Fibroblast of skin of right biceps (primary cell): Measurements from ENCODE around the gene PDE4A.

ENCODE experiments used
- DNase-seq: peaks from one replicate; pipeline ENCODE4 v3.0.0-alpha.2; 2013

PDE4A gene

DNA sequence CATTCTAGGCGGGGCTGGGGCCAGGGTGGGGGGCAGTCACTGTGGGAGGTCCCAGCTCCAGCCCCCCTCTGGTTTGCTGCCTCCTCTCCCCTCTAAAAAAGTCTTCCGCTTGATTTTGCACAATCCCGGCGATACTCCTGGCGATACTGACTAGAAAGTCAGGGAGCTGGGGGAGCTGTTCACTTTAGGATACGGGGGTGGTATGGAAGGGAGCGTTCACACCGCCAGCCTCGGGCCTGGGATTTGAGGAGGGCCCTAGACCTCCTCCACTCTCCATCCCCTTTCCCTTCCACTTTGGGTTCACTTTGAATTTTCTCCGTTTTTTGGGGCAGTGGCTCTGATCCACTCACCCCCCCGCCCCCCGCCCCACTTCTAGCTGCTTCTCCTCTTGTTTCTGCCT, 47.8 kb downstream of the PDE4A start:
- no peak for DNase-seq

- peak; percentile 41 for DNase-seq
Measured at GRCh38 chr19:10471909-10472308, 51.6 kb downstream of the PDE4A start.

DNA sequence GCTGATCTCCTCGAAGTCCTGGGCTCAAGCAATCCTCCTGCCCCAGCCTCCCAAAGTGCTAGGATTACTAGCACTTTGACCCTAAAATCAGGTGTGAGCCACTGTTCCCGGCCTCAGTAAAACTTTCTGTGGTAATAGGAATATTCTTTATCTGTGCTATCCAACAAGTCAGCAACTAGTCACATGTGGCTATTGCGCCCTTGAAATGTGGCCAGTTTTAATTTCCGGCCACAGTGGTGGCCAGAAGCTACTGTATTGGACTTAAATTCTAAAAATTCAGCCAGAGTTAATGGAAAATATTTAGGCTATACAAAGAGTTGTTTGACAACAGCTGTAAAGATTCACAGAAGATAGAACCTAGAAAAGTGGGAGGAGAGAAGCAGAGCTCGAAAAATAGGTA, 52.9 kb downstream of the PDE4A start:
- no peak for DNase-seq

DNA sequence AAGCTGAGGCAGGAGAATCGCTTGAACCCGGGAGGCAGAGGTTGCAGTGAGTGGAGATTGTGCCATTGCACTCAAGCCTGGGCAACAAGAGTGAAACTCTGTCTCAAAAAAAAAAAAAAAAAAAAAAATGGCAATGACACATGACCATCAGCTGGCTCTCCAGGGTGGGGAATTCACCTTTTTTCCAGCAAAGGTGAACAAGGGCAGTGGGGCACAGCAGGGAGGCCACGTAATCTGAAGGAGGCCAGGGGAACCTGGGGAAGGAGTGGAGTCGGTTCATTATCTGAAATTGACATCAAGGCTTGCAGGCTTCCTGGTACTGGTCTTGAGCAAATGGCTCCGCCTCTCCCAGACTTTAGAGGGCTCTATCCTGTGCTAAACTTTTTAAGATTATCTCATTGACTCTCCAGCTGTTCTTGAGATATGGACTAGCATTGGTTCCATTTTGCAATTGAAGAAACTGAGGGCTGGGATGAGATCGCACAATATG, 54.7 kb downstream of the PDE4A start:
- DNase-seq = no peak

GRCh38 chr19:10478476-10478875, 58.1 kb downstream of the PDE4A start:
- DNase-seq = peak; percentile 41

GRCh38 chr19:10478903-10479384, 58.6 kb downstream of the PDE4A start:
- peak; percentile 89 for DNase-seq

- no peak for DNase-seq
Measured at GRCh38 chr19:10486551-10486950, 66.2 kb downstream of the PDE4A start.

DNA sequence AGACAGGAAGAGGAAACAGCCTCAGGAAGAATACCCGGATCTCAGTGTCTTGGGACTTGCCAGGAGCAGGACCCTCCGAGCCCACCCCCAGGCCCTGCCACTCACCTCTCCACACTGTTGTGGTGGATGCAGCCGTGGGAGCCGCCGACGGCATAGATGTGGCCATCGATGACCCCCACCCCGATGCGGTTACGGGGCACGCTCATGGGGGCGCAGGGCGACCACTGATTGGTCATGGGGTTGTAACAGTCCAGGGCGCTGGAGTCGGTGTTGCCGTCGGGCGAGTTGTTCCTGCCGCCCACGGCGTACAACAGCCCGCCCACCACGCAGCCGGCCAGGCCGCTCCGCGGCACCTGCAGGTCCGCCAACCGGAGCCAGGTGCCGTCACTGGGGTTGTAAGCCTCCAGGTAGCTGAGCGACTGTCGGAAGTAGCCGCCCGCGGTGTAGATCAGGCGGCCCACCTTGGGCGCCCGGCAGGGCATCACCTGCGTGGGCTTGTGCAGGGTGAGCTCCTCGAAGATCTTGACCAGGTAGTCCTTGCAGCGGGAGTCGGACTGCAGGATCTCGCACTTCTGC, 71.2 kb downstream of the PDE4A start:
- DNase-seq = no peak

DNA sequence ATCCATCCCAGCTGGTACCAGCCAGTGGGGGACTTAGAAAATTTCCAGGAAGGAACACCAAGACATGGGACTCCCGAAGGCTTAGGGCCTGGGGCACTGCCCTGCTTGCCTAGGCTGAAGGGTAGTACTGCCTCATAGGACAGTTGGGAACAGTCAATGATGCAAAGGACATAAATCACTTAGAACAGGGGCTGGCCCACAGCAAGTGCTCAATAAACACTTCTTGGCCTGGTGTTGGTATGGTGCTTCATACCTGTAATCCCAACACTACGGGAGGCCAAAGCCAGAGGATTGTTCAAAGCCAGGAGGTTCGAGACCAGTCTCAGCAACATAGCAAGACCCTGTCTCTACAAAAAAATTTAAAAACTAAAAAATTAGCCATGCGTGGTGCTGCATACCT, 77.0 kb downstream of the PDE4A start:
- no peak for DNase-seq

GRCh38 chr19:10499550-10500246, 79.4 kb downstream of the PDE4A start:
- DNase-seq = no peak

DNA sequence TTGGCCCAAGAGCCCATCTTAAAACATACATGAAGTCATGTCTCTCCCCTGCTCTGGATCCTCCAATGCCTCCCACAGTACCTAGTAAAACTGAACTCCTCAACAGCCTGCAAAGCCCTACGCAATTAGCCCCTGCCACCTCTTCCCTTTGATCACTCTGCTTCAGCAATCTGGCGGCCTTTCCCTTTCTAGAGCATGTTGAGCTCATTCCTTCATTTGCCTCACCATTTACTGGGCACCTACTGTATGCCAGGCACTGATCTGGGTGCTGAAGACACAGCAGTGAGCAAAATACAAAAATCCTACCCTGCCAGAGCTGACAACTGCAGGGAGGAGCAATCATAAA, 79.9 kb downstream of the PDE4A start:
- no peak for DNase-seq

DNA sequence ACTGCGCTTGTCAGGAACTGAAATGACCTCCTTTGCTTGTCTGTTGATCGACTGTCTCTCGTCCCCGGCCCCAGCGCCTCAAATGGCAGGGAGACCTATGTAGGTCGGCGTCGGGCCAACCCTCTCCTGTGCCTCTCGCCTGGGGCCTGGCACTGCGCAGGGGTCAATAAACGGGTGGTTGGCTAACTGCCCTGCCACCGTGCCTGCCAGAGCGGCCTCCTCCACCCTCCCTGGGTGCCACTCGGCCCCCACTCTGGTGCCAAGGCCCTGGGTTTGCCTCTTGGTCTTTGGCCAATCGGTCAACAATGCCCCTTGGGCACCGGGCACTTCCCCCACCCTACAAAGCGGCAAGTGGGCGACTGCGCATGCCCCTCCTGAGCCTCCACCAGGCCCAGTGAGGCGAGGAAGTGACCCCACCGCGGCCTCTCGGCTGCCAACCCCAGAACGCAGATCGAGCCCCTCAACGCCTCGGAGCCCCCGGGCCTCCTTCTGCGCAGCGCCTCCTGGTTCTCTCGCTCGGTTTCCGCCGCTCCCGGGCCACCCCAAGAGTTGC, 81.7 kb downstream of the PDE4A start:
- peak; percentile 37 for DNase-seq

DNA sequence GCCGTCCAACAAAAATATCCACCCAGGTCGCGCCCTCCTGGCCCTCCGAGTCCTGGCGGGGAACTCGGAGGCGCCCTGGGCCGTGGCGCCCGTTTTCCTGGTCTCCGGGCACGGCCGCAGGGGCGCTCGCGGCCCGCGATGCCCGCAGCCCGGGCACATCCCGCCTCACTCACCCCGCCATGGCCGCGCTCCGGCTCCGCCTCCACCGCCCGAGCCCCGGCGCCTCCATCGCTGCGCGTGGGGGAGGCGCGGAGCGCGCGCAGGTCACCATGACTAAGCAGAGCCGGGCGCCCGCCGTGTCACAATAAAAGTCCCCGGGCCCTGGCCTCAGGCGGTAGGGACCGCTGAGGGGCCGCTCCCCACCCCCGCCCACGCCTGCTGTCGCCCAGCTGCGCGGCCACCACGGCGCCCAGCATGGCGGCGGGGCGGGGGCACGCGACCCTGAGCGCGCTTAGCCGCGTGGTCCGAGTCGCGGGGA, 82.2 kb downstream of the PDE4A start:
- peak; percentile 95 for DNase-seq

DNA sequence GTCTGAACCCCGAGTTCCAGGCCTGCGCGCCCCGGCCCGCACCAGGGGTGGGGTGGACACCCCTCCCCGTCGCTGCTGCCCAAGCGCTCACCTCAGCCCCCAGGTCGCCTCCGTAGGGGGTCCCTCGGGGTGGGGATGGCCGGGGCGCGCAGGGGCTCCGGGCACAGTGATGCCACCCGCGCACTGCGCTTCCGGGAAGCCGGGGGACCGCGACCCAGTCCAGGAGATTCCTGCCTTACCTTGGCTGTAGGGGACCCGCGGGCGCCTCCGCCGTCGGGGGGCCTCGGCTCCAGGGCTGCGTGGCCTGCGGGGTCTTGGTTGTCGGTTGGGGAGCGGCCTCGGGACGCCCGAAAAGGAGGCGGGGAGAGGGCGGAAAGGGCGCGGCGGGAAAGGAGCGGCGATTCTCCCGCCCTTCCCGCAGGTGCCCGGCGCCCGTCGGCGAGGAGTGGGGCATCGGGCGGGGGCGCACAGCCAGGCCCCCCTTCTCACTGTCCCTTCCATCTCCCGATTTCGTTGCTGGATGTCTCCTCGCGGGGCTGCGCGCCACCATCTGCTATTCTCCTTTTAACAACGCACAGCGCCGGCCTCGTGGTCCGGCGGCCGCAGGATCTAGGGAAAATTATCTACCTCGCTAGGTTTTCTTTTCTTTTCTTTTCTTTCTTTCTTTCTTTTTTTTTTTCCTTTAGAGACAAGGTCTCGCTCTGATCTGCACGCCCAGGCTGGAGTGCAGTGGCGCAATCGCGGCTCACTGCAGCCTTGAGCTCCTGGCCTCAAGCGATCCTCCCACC, 82.9 kb downstream of the PDE4A start, which contains the start of gene KEAP1:
TSS of gene KEAP1 (minus strand) at position 355 of the 788 bp plus-strand sequence. CDS start 3,323 bp downstream, outside the sequence.
- DNase-seq = peak; percentile 39

- peak; percentile 59 for DNase-seq
Measured at GRCh38 chr19:10505583-10506229, 85.4 kb downstream of the PDE4A start.

DNA sequence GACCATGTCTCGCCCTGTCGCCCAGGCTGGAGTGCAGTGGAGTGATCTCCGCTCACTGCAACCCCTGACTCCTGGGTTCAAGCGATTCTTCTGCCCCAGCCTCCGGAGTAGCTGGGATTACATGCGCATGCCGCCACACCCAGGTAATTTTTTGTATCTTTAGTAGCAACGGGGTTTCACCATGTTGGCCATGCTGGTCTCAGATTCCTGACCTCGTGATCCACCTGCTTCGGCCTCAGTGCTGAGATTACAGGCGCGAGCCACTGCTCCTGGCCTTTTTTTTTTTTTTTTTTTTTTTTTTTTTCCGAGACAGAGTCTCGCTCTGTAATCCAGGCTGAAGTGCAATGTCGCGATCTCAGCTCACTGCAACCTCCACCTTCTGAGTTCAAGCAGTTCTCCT, 87.7 kb downstream of the PDE4A start:
- no peak for DNase-seq

GRCh38 chr19:10508707-10509106, 88.4 kb downstream of the PDE4A start:
- no peak for DNase-seq

DNA sequence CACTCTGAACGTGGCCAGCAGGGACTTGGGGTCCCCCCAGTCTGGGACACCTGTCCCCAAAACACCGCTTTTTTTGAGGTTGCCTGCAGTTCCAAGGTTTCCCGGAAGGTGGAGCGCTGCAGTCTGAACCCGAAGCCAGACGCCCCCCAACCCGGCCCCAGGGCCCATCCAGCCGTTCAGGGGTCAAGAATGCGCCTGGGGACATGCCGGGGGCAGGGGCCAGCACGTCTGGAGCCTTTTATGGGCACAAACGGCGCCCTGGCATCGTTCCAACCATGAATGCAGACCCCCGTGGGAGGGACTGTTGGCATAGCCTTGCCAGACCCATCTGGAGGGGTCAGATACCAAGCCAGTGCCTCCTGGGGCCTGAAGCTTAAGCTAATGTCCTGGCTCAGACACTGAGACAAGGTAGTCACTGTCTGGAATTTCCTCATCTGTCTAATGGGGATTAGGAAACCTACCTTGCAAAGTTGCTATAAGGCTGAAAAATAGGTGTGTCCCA, 90.0 kb downstream of the PDE4A start:
- DNase-seq = no peak

DNA sequence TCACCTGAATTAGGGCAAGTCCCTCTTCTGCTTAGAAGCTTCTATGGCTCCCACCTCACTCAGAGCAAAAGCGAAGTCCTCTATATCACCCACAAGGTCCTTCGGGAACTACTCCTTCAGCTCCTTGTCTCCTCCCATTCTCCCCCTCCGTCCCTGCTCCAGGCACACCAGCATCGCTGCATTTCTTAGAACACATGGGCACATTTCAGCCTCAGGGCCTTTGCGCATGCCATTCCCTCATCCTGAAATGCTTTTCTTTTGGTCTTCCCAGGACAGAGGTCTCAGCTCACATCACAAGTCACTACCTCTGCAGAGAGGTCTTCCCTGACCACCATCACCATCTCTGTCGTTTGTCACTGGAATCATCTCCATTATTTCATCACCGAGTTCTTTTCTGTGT, 92.9 kb downstream of the PDE4A start:
- no peak for DNase-seq

DNA sequence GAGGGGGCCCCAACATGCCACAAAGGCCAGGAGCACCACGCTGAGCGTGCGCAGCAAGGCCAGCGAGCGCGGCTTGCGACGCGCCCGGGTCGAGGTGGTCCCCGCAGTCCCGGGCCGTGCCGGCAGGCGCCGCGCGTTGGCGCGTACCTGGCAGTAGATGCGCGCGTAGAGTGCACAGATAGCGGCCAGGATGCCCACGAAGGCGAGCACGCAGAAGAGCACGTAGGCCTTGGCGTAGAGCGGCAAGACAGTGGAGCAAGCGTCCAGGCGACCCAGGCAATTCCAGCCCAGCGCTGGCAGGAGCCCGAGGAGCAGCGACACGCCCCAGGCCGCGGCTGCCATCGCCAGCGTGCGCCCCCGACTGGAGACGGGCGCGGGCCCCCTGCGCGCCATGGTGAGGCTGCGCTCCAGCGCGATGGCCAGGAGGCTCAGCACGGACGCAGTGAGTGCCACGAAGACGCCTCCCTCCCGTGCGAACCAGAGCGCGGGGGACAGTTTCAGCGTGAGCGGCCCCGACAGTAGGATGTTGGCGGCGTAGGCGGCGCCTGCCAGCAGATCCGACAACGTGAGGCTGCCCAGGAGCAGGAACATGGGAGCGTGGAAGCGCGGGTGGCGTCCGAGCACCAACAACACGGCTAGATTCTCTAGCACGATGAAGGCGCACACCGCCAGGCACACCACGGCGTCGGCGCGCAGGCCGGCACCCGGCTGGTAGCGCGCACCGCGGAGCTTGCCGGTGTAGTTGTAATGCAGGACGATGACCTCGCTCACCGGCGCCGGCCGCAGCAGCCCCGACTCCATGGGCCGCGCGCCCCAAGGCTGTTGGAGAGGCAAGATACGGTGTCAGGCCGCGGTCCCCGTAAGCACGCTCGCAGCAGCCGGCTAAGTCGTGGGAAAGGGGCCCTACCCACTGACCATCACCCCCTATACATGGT, 94.1 kb downstream of the PDE4A start:
- DNase-seq = peak; percentile 13

- no peak for DNase-seq
Measured at GRCh38 chr19:10516064-10516385, 95.7 kb downstream of the PDE4A start.
